Fibroblast of skin of right quadriceps (primary cell): ENCODE results near the gene LCN6.
"Not testable (repeated sequence)": the region's sequence is repeated elsewhere in the genome, so short reads cannot be mapped to it uniquely, and the experiment has no call there.

Experiments
- DNase-seq: peaks from one replicate; pipeline ENCODE4 v3.0.0-alpha.2; 2013

Gene LCN6

GRCh38 chr9:136748201-136748600, at the start of gene LCN6:
TSS of gene LCN6 (minus strand) at chr9:136748525. CDS start at chr9:136748483, 42 bp downstream.
- no peak for DNase-seq

GRCh38 chr9:136796775-136797347, 48.5 kb upstream of the LCN6 start:
- DNase-seq, result not testable (repeated sequence)

- no peak for DNase-seq
Measured at GRCh38 chr9:136796238-136796774, 48.0 kb upstream of the LCN6 start, which contains the start of gene CCDC183. TSS of gene CCDC183 (plus strand) at chr9:136796338. CDS start at chr9:136796398, 60 bp downstream.

- DNase-seq, result no peak
Measured at GRCh38 chr9:136795000-136795348, 46.6 kb upstream of the LCN6 start.

GRCh38 chr9:136794281-136794999, 46.1 kb upstream of the LCN6 start:
- DNase-seq, result no peak

- no peak for DNase-seq
Measured at GRCh38 chr9:136793086-136793946, 45.0 kb upstream of the LCN6 start.

GRCh38 chr9:136792321-136793085, 44.2 kb upstream of the LCN6 start:
- DNase-seq, result no peak

- DNase-seq, result no peak
Measured at GRCh38 chr9:136791516-136792276, 43.4 kb upstream of the LCN6 start.

GRCh38 chr9:136790640-136791515, 42.6 kb upstream of the LCN6 start, which contains the start of gene TMEM141:
TSS of gene TMEM141 (plus strand) at chr9:136791344. CDS start at chr9:136791371, 27 bp downstream.
- peak; percentile 99 for DNase-seq

GRCh38 chr9:136789523-136789937, 41.2 kb upstream of the LCN6 start:
- DNase-seq, result no peak

GRCh38 chr9:136788644-136789522, 40.6 kb upstream of the LCN6 start:
- not testable (repeated sequence) for DNase-seq

- DNase-seq, result peak; percentile 57
Measured at GRCh38 chr9:136787690-136788400, 39.5 kb upstream of the LCN6 start.

GRCh38 chr9:136786983-136787382, 38.7 kb upstream of the LCN6 start:
- not testable (repeated sequence) for DNase-seq

- DNase-seq, result no peak
Measured at GRCh38 chr9:136786451-136786850, 38.1 kb upstream of the LCN6 start.

- DNase-seq, result not testable (repeated sequence)
Measured at GRCh38 chr9:136785565-136786355, 37.4 kb upstream of the LCN6 start.

GRCh38 chr9:136784997-136785361, 36.7 kb upstream of the LCN6 start:
- DNase-seq, result no peak

GRCh38 chr9:136784249-136784996, 36.1 kb upstream of the LCN6 start:
- DNase-seq, result no peak
